Stimulated activated CD8-positive, alpha-beta memory T cell treated with anti-CD3 and anti-CD28 coated beads, Interleukin-15, amount 100 ng/mL, for 1 hour (primary cell): ENCODE data around the gene CCDC78.
"Not testable (repeated sequence)": the region's sequence is repeated elsewhere in the genome, so short reads cannot be mapped to it uniquely, and the experiment has no call there.

Experiments used
- DNase-seq: peaks from one replicate; pipeline ENCODE4 v3.0.0-alpha.2; 2020; ENCODE audit warnings: low read depth

The CCDC78 gene

GRCh38 chr16:723695-724094 is 2.5 kb downstream of the CCDC78 start:
- DNase-seq, result no peak

GRCh38 chr16:722835-723633 is 3.2 kb downstream of the CCDC78 start:
- no peak for DNase-seq

DNA sequence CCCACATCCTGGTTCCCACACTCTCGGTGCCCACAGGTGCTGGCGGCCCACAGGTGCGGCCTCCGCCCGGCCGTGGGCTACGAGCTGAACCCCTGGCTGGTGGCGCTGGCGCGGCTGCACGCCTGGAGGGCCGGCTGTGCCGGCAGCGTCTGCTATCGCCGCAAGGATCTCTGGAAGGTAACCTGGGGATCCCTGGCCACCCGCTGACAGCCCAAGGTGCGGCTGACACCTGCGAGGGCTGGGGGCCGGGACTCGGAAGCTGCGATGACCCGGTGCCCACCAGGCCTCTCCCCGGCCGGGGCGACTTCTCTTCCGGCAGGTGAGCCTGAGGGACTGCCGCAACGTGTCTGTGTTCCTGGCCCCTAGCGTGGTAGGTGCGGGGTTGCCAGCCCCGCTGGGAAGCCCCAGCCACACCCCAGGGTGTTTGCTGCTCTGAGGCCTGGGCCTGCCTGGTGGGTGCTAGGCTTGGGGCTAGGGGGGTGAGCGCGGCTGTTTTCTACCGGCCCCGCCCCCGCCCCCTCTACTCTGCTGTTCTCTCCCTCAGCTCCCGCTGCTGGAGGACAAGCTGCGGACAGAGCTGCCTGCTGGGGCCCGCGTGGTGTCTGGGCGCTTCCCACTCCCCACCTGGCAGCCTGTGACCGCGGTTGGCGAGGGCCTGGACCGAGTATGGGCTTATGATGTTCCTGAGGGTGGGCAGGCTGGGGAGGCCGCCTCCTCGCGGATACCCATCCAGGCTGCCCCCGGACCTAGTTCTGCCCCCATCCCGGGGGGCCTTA is 4.3 kb downstream of the CCDC78 start:
- DNase-seq, result no peak

DNA sequence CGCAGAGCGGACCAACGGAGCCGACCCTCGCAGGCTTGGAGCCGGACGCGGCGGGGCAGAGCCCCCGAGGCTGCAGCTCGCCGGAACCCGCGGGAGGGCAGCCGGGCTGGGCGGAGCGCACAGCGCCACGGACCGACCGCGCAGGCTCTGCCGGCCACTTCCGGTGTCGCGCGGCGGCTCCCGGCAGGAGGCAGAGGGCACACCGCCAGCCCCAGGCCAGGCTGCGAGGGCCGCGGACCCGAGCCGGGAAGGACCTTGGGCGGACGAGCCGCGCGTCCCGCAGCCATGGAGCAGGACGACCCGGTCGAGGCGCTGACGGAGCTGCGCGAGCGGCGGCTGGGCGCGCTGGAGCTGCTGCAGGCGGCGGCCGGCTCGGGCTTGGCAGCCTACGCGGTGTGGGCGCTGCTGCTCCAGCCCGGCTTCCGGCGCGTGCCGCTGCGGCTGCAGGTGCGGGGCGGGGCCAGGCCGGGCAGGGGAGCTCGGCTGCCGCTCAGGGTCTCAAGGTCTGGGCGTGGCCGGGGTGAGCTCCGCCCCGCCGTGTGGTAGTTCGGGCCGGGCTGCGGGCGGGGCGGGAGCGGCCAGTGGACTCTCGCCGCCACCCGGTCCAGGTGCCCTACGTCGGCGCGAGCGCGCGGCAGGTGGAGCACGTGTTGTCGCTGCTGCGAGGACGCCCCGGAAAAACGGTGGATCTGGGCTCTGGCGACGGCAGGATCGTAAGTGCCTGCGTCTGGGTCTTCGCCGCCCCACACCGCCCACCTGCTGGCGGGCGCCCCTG is 5.1 kb downstream of the CCDC78 start, which contains the start of gene ANTKMT:
ANTKMT (plus strand) TSS at position 157 of the 775 bp plus-strand sequence; CDS start at position 286, 129 bp downstream.
- DNase-seq, result peak; percentile 27

DNA sequence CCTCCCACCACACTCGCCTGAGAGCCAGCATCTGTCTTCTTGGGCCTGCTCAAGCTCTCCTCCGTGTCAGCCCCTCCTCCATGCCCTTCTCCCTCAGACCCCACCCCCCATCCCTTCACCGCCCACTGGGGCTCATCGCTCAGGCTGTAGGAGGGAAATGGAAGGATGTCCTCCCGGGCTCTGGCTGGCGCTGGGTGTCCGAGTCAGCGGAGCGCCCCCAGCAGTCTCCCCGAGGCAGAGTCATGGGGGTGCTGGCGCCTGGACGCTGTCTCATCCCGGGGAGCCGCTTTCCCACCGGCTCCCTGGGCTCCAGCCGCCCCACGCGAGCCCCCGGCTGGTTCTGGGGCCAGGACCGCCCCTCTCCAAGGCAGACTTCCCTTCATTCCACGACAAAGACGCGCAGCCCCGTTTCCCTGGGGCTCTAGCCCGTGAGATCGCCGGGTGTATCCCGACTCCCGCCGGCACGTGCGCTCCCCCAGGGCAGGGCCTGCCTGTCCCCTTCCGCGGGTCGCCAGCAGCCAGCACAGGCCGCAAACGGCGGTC is 5.7 kb downstream of the CCDC78 start:
- DNase-seq, result no peak

- no peak for DNase-seq
Measured at GRCh38 chr16:719815-720446, 6.3 kb downstream of the CCDC78 start.

GRCh38 chr16:718922-719321 is 7.3 kb downstream of the CCDC78 start:
- no peak for DNase-seq

DNA sequence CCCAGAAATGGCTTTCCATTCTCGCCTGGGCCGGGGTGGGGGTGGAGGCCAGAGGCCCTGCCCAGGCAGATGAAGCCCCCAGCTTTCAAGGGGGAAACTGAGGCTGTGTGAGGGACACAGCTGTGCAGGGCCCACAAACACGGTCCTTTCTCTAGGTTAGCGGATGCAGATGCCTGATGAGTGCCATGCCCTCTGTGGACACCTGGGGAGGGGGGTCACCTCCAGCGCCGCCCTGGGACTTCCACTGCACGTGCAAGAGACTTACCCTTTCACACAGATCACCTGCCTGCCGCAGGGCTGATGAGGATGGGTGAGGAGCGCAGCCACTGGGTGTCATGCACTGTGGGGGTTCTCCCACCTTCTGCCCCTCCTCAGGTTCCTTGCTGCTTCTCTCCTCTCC is 7.9 kb downstream of the CCDC78 start:
- DNase-seq, result no peak

DNA sequence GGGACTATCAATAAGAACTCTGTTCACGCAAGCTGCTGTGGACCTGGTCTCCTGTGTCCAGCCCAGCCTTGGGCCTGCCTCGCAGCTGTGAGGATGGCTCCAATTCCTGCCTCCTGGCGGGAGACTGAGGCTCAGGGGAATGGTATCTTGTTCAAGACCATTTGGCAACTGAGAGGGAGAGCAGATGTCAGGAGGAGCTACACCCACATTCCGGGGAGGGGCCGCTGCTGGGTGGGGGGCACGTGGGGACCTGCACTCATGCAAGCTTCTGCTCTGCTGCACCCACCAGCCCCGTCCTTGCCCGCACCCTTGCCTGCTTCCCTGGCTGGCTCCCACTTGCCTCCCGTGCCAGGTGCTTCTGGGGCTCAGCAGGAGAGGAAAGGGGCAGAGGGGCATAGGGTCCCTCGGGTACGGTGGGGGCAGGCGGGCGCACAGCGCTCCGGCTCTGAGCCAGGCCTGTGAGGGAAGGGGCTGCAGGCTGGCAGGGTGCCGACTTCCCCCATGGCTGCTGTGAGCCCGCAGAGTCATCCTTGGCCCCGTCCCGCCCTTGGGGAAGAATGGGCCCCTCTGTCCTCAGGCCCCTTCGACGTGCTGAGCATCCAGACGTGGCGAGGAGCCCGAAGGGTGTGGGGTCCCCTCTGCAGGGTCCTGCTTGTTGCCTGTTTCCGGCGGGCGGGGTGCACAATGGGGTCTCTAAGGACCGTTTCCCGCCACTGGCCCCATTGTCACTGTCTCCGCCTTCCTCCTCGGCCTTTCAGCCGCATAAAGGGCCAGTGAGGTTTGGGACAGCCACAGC is 8.6 kb downstream of the CCDC78 start:
- DNase-seq, result no peak

DNA sequence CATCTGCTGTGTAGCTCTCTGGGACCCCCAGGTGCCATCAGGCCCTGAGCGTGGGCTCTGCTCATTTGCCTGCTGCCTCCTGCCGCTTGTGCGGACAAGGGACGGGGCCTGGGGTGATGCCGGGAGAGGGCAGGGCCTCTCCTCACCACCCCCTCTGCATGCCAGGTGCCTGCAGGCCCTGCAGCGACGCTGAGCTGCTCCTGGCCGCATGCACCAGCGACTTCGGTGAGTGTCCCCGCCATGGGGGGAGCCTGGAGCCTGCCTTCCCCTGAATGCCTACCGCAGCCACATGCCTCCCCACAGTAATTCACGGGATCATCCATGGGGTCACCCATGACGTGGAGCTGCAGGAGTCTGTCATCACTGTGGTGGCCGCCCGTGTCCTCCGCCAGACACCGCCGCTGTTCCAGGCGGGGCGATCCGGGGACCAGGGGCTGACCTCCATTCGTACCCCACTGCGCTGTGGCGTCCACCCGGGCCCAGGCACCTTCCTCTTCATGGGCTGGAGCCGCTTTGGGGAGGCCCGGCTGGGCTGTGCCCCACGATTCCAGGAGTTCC is 9.4 kb downstream of the CCDC78 start:
- DNase-seq, result no peak

GRCh38 chr16:716200-716568 is 10.1 kb downstream of the CCDC78 start:
- DNase-seq, result no peak

- DNase-seq, result no peak
Measured at GRCh38 chr16:715477-716199, 10.6 kb downstream of the CCDC78 start.

DNA sequence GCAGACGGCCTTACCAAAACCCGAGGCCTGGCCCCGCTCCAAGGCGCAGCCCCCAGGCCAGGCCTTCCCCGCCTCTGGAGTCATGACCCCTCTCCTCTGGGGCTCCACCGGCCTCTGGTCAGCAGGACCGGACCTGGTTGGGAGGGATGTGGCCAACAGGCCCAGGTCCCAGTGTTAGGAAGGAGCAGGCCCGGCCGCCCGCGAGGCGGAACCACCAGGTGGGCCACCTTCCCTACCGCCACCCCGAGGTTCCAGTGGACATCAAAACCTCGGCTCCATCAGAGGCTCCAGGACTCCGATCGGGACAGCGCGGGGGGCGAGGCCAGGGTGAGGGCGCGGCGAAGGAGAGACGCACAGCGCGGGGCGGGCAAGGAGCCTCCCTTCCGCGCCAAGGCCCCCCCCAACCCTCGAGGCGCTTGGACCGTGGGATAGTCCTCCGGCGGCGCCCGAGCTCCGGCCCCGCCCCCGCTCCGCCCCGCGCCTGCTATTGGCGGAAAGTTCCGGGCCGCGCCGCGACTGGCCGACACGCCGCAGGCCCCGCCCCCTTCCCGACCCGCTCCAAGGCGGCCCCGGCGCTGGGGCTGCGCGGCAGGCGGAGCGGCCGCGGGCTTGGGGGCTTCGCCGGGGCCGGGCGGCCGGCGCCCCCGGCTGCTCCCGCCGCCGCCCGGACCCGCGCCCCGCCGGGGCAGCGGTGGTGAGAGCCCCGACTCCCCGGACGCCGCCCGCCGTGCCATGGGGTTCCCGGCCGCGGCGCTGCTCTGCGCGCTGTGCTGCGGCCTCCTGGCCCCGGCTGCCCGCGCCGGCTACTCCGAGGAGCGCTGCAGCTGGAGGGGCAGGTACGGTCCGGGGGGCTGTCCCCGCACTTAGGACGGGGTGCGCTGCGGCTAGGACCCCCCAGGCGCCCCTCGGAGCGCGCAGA is 11.4 kb downstream of the CCDC78 start, which contains the start of gene METRN:
METRN (plus strand) TSS at position 561 of the 919 bp plus-strand sequence; CDS start at position 733, 172 bp downstream.
- peak; percentile 74 for DNase-seq

DNA sequence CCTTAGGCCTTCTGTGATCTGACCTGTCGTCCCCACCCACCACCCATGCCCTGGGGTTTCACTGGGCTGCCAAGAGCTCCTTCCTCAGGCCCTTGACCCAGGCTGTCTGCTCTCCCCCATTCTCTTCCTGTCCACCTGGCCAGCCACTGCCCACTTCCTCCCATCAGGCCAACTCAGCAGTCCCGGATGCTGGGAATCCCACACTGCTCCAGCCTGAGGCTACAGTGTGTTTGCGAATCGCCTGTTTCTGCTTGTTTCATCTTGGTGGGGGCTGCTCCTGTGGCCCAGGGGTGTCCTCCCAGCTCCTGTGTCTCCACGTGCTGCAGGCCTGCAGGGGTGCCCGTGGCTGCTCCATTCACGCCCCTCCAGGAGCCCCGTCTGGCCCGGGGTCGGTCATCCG is 12.2 kb downstream of the CCDC78 start:
- DNase-seq, result no peak

DNA sequence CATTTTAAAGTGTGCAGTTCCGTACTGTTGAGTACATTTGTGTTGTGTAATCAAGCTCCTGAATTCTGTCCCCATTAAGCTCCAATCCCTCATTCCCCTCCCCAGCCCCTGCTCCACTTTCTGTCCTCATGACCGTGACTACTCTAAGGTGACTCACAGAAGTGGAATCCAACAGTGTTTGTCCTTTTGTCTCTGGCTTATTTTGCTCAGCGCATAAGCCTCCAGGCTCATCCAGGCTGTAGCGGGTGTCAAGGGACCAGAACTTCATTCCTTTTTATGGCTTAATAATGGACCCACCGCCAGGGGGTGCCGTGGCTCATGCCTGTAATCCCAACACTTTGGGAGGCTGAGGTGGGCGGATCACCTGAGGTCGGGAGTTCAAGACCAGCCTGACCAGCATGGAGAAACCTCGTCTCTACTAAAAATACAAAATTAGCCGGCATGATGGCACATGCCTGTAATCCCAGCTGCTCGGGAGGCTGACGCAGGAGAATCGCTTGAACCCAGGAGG is 13.4 kb downstream of the CCDC78 start:
- not testable (repeated sequence) for DNase-seq

- DNase-seq, result peak; percentile 56
Measured at GRCh38 chr16:711548-712320, 14.5 kb downstream of the CCDC78 start.

DNA sequence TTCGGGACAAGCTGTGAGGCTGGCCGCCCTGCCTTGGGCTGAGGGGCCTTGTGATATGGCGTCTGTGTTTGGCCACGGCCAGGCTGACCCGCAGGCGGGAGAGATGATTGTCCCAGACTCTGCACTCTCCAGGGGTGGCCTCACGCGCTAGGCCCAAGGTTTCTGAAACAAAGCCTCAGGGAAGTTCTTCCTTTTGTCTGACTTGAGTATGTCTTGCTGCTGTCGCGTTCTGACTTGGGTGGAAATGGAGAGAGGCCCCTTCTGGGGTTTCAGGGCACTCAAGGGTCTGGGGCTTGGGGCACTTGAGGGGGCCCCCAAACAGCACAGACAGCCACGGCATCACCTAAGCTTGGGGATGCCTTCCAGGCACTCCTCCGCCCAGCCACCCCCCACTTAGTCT is 15.2 kb downstream of the CCDC78 start:
- DNase-seq, result no peak
